Trophoblast cell (in vitro differentiated cells and primary cell): ENCODE results near the gene ANKRD33B.

Experiments used
- DNase-seq, 2 donors: peaks; one replicate each; pipeline ENCODE4 v3.0.0-alpha.2; 2016
- H2AFZ ChIP-seq: 2 replicates; pipeline ENCODE4 v1.6.1; 2013; ENCODE audit warnings: low read length, moderate library complexity, mild to moderate bottlenecking; ENCODE audit not compliant: insufficient read depth, poor library complexity
- H2AK5ac ChIP-seq: 2 replicates; pipeline ENCODE4 v1.6.1; 2013; ENCODE audit warnings: mild to moderate bottlenecking, low read length
- H2BK120ac ChIP-seq: 2 replicates; pipeline ENCODE4 v1.6.1; 2013; ENCODE audit warnings: low read length, mild to moderate bottlenecking, moderate library complexity; ENCODE audit not compliant: insufficient read depth, poor library complexity
- H2BK12ac ChIP-seq: 2 replicates; pipeline ENCODE4 v1.6.1; 2013; ENCODE audit warnings: mild to moderate bottlenecking, low read length, moderate library complexity
- H2BK5ac ChIP-seq: 2 replicates; pipeline ENCODE4 v1.6.1; 2013; ENCODE audit warnings: low read length, low read depth, moderate library complexity, mild to moderate bottlenecking; ENCODE audit not compliant: poor library complexity
- H3K14ac ChIP-seq: 2 replicates; pipeline ENCODE4 v1.6.1; 2013; ENCODE audit warnings: mild to moderate bottlenecking, low read length
- H3K18ac ChIP-seq: 2 replicates; pipeline ENCODE4 v1.6.1; 2013; ENCODE audit warnings: mild to moderate bottlenecking, low read length
- H3K23ac ChIP-seq: 2 replicates; pipeline ENCODE4 v1.6.1; 2013; ENCODE audit warnings: low read length
- H3K27ac ChIP-seq: 2 replicates; pipeline ENCODE4 v1.5.1; 2013; ENCODE audit warnings: low read depth, mild to moderate bottlenecking, inconsistent platforms, low read length, moderate library complexity
- H3K27me3 ChIP-seq: 2 replicates; pipeline ENCODE4 v1.6.1; 2013; ENCODE audit warnings: inconsistent platforms, mild to moderate bottlenecking, low read length, moderate library complexity; ENCODE audit not compliant: insufficient read depth
- H3K36me3 ChIP-seq, 2 experiments: 1 replicate in 1 of 2; 2 replicates in 1 of 2; pipeline ENCODE4 v1.6.1; 2013; ENCODE audit warnings: low read length in 2 of 2, mild to moderate bottlenecking in 2 of 2, moderate library complexity in 1 of 2; ENCODE audit not compliant: insufficient read depth in 2 of 2, control insufficient read depth in 1 of 2
- H3K4ac ChIP-seq: 2 replicates; pipeline ENCODE4 v1.6.1; 2013; ENCODE audit warnings: low read depth, mild to moderate bottlenecking, low read length, moderate library complexity
- H3K4me1 ChIP-seq, 2 experiments: 1 replicate in 1 of 2; 2 replicates in 1 of 2; pipeline ENCODE4 v1.6.1; 2013; ENCODE audit warnings: low read length in 2 of 2, mild to moderate bottlenecking in 2 of 2, moderate library complexity in 1 of 2; ENCODE audit not compliant: insufficient read depth in 2 of 2, control insufficient read depth in 1 of 2
- H3K4me2 ChIP-seq: 2 replicates; pipeline ENCODE4 v1.6.1; 2013; ENCODE audit warnings: inconsistent platforms, mild to moderate bottlenecking, low read length, moderate library complexity
- H3K4me3 ChIP-seq: 2 replicates; pipeline ENCODE4 v1.5.1; 2013; ENCODE audit warnings: mild to moderate bottlenecking, low read depth, low read length, inconsistent platforms
- H3K79me1 ChIP-seq: one replicate; pipeline ENCODE4 v1.6.1; 2013; ENCODE audit warnings: low read length
- H3K79me2 ChIP-seq: 2 replicates; pipeline ENCODE4 v1.6.1; 2013; ENCODE audit warnings: low read length, mild to moderate bottlenecking; ENCODE audit not compliant: control insufficient read depth, insufficient read depth, poor library complexity
- H3K9ac ChIP-seq: 2 replicates; pipeline ENCODE4 v1.6.1; 2013; ENCODE audit warnings: mild to moderate bottlenecking, low read length
- H3K9me3 ChIP-seq: 2 replicates; pipeline ENCODE4 v1.6.1; 2013; ENCODE audit warnings: low read depth, mild to moderate bottlenecking, control low read depth, inconsistent platforms, low read length; ENCODE audit not compliant: insufficient read depth
- H4K12ac ChIP-seq: 2 replicates; pipeline ENCODE4 v1.6.1; 2013; ENCODE audit warnings: low read depth, mild to moderate bottlenecking, low read length, moderate library complexity
- H4K8ac ChIP-seq: 2 replicates; pipeline ENCODE4 v1.6.1; 2013; ENCODE audit warnings: low read depth, mild to moderate bottlenecking, low read length, moderate library complexity
- H4K91ac ChIP-seq: one replicate; pipeline ENCODE4 v1.6.1; 2013; ENCODE audit warnings: low read depth, mild to moderate bottlenecking, low read length, moderate library complexity
- WGBS: extraction: QIAGEN DNeasy Blood & Tissue Kit; methylation state at CpG from one replicate; pipeline ENCODE4 v1.1.7; 2013; ENCODE audit warnings: missing lambda C conversion rate; ENCODE audit not compliant: insufficient read length, insufficient coverage; ENCODE audit errors: extremely low coverage; 5-methylcytosine and 5-hydroxymethylcytosine counted together

The ANKRD33B gene

DNA sequence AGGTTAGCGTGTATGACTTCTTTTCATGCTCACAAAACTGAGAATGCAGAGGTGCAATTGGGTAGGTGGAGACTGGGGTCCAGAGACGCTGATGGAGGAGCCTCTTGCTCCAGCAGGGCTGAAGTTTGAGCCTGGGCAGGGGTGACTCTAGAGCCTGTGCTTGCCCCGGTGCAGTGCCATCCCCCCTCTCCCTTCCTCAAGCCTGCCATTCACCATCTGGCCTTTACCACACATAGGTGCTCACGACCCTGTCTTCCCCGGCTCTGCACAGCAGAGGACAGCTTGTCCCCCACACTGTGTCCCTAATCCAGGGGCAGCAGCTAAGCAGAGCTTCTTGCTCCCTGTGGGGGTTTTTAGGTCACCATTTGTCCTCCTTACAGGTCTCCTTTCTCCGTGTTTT, 110.7 kb downstream of the ANKRD33B start:
- Histone ChIP-seq H4K8ac (no peak overlapping the region), H3K79me2 (no peaks in the 10 kb centered on the region), H3K4ac (no peak overlapping the region), H3K14ac (no peak overlapping the region), H4K91ac (no peak overlapping the region), H3K79me1 (no peaks in the 10 kb centered on the region), H2AK5ac (no peak overlapping the region), H2BK12ac (no peak overlapping the region), H3K27me3 (no peaks in the 10 kb centered on the region), H2AFZ (no peak overlapping the region), H3K18ac (no peak overlapping the region), H3K4me2 (no peak overlapping the region), H2BK5ac (no peak overlapping the region), H3K36me3 (peaks cover 12 to 18% of the 10 kb centered on the region in 2 experiments), H3K4me1 (peaks cover 0 to 2% of the 10 kb centered on the region in 2 experiments), H3K27ac (no peak overlapping the region), H3K4me3 (no peak overlapping the region), H3K23ac (no peak overlapping the region), H4K12ac (no peak overlapping the region), H3K9me3 (peaks cover 4% of the 10 kb centered on the region), H2BK120ac (no peak overlapping the region), H3K9ac (no peak overlapping the region)
- no CpG with 5 or more reads among the region's 6 CpGs for WGBS
- DNase-seq: no peak

DNA sequence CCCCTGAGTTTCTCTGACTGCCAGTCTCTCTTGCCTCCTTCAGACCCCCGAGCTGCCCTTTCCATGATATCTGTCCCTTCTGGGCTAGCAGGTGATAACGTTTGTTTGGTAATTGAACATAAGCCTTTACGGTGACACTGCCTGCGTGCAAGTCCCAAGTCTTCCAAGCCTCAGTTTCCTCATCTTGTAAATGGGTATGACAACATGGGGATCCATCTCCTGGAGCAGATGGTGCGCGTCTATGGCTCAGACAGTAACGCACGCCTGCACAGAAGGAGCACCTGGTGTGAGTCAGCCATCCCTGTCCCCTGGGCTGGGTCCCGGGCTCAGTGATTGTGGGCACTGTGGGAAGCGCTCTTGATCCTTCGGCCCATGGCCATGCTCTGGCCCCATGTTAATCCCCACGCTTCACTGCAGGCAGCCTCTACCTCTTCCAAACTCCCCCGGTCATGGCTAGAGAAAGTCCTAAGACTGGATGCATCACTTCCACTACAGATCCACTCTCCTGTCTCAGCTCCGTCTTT, 111.4 kb downstream of the ANKRD33B start:
- H3K4me2 ChIP-seq: no peak overlapping the region
- no peak overlapping the region for H3K18ac ChIP-seq
- H3K9ac ChIP-seq: no peak overlapping the region
- no peak overlapping the region for H4K8ac ChIP-seq
- no peaks in the 10 kb centered on the region for H3K27me3 ChIP-seq
- H3K14ac ChIP-seq: no peak overlapping the region
- no peaks in the 10 kb centered on the region for H3K79me2 ChIP-seq
- no peak overlapping the region for H2BK5ac ChIP-seq
- no peak overlapping the region for H3K27ac ChIP-seq
- no peak overlapping the region for H2BK120ac ChIP-seq
- no peak overlapping the region for H3K4ac ChIP-seq
- H3K4me1 ChIP-seq: peaks cover 0 to 2% of the 10 kb centered on the region in 2 experiments
- no peak overlapping the region for H3K23ac ChIP-seq
- peaks cover 18 to 24% of the 10 kb centered on the region in 2 experiments for H3K36me3 ChIP-seq
- no peaks in the 10 kb centered on the region for H3K79me1 ChIP-seq
- DNase-seq: peak in 1 of 2 donors; percentile 30
- peaks cover 4% of the 10 kb centered on the region for H3K9me3 ChIP-seq
- no peak overlapping the region for H2BK12ac ChIP-seq
- H4K91ac ChIP-seq: no peak overlapping the region
- H3K4me3 ChIP-seq: no peak overlapping the region
- no peak overlapping the region for H2AFZ ChIP-seq
- WGBS: no CpG with 5 or more reads among the region's 14 CpGs
- no peak overlapping the region for H4K12ac ChIP-seq
- H2AK5ac ChIP-seq: no peak overlapping the region

DNA sequence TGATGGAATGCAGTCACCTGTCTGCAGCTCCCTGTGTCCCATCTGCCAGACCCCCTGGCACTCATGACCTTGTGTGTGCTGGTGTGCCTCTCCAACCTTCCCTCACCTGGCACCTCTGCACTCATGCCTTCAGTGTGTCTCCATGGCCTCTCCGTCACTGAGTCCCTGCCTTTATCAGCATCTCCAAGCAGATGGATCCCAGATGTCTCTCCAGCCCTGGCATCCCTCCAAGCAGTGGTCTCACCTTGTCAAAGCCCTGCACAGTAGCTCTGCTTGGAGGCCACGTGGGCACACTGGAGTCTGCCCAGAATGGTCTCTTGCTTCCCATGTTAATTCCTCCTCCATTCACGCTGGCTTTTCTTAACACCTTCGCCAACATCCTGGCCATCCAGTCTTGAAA, 112.4 kb downstream of the ANKRD33B start:
- no peak overlapping the region for H3K23ac ChIP-seq
- DNase-seq: no peak
- no peak overlapping the region for H3K18ac ChIP-seq
- H3K27ac ChIP-seq: no peak overlapping the region
- H2AK5ac ChIP-seq: no peak overlapping the region
- H3K36me3 ChIP-seq: peaks cover 25 to 34% of the 10 kb centered on the region in 2 experiments
- H3K4me2 ChIP-seq: no peak overlapping the region
- no peak overlapping the region for H2AFZ ChIP-seq
- H3K9ac ChIP-seq: no peak overlapping the region
- no peak overlapping the region for H4K91ac ChIP-seq
- no peak overlapping the region for H3K4ac ChIP-seq
- H3K79me2 ChIP-seq: no peaks in the 10 kb centered on the region
- no peaks in the 10 kb centered on the region for H3K27me3 ChIP-seq
- peaks cover 4% of the 10 kb centered on the region for H3K9me3 ChIP-seq
- no peak overlapping the region for H2BK12ac ChIP-seq
- peaks cover 0 to 2% of the 10 kb centered on the region in 2 experiments for H3K4me1 ChIP-seq
- no peak overlapping the region for H4K12ac ChIP-seq
- H2BK5ac ChIP-seq: no peak overlapping the region
- H2BK120ac ChIP-seq: no peak overlapping the region
- no CpG with 5 or more reads among the region's 4 CpGs for WGBS
- H3K4me3 ChIP-seq: no peak overlapping the region
- no peak overlapping the region for H4K8ac ChIP-seq
- H3K79me1 ChIP-seq: no peaks in the 10 kb centered on the region
- no peak overlapping the region for H3K14ac ChIP-seq

DNA sequence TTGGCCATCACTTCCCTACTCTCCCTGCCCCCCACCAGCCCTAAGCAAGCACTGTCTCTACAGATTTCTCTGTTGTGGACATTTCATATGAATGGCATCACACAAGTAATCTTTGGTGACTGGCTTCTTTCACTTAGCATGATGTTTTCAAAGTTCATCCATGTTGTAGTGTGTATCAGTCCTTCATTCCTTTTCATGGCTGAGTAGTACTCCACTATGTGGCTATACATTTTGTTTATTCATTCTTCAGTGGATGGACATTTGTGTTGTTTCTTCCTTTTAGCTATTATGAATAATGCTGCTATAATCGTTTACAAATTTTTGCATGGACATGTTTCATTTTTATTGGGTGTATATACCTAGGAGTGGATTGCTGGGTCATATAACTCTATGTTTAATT, 113.1 kb downstream of the ANKRD33B start:
- H3K79me2 ChIP-seq: no peaks in the 10 kb centered on the region
- peaks cover 0 to 2% of the 10 kb centered on the region in 2 experiments for H3K4me1 ChIP-seq
- WGBS: no CpG with 5 or more reads among the region's 1 CpG
- no peak overlapping the region for H2AK5ac ChIP-seq
- no peak overlapping the region for H4K8ac ChIP-seq
- H3K36me3 ChIP-seq: peaks cover 31 to 41% of the 10 kb centered on the region in 2 experiments
- H2AFZ ChIP-seq: no peak overlapping the region
- H3K23ac ChIP-seq: no peak overlapping the region
- DNase-seq: no peak
- no peak overlapping the region for H3K4ac ChIP-seq
- H2BK12ac ChIP-seq: no peak overlapping the region
- H3K79me1 ChIP-seq: no peaks in the 10 kb centered on the region
- H3K14ac ChIP-seq: no peak overlapping the region
- H3K27ac ChIP-seq: no peak overlapping the region
- no peak overlapping the region for H4K91ac ChIP-seq
- no peak overlapping the region for H4K12ac ChIP-seq
- H2BK120ac ChIP-seq: no peak overlapping the region
- H3K27me3 ChIP-seq: no peaks in the 10 kb centered on the region
- H3K9ac ChIP-seq: no peak overlapping the region
- H2BK5ac ChIP-seq: no peak overlapping the region
- H3K18ac ChIP-seq: no peak overlapping the region
- H3K4me3 ChIP-seq: no peak overlapping the region
- H3K9me3 ChIP-seq: peaks cover 4% of the 10 kb centered on the region
- no peak overlapping the region for H3K4me2 ChIP-seq
